Breast epithelium (tissue), 4 donors: ENCODE data around the gene CREG1. TPM values are rescaled to one million over a fixed set of nuclear protein-coding genes. Genes with fewer than 3 reads are reported as not detected.

Experiments
- DNase-seq, 2 donors: peaks; one replicate each; pipeline ENCODE4 v3.0.0-alpha.2; 2019; ENCODE audit warnings: low spot score in 2 of 2
- H3K27ac ChIP-seq, 2 donors: fragments of 200-600 bp; sonication (generic) in 1 of 2; one replicate each; pipeline ENCODE4 v1.5.1; 2016 to 2019; ENCODE audit warnings: mild to moderate bottlenecking in 1 of 2
- H3K27me3 ChIP-seq, 2 donors: fragments of 200-600 bp; sonication (generic) in 1 of 2; one replicate each; pipeline versions ENCODE4 v1.5.1 to v1.6.0; 2017 to 2019; ENCODE audit warnings: control low read depth in 1 of 2, mild to moderate bottlenecking in 1 of 2
- H3K36me3 ChIP-seq: fragments of 200-600 bp; one replicate; pipeline ENCODE4 v1.5.1; 2019
- H3K4me1 ChIP-seq, 2 donors: fragments of 200-600 bp; sonication (generic); one replicate each; pipeline ENCODE4 v1.5.1; 2016 to 2019; ENCODE audit warnings: control low read depth in 1 of 2
- H3K4me3 ChIP-seq, 3 donors: fragments of 200-600 bp; sonication (generic); 1 replicate in 2 of 3; 2 replicates in 1 of 3; pipeline ENCODE4 v1.5.1; 2016 to 2019; ENCODE audit warnings: mild to moderate bottlenecking in 3 of 3, moderate library complexity in 2 of 3
- H3K9me3 ChIP-seq, 2 donors: fragments of 200-600 bp; sonication (generic) in 1 of 2; one replicate each; pipeline ENCODE4 v1.5.1; 2016 to 2019; ENCODE audit warnings: control low read depth in 1 of 2
- POLR2A ChIP-seq: fragments of 450-650 bp; IDR thresholded peaks from one replicate; pipeline ENCODE4 v1.6.1; 2016; ENCODE audit warnings: antibody characterized with exemption, mild to moderate bottlenecking, moderate library complexity
- POLR2AphosphoS5 ChIP-seq, 3 donors: sonication (generic); formaldehyde crosslinking; IDR thresholded peaks; one replicate each; pipeline ENCODE4 v1.6.1; 2017; ENCODE audit warnings: antibody characterized with exemption in 3 of 3
- intact Hi-C: fragments of 100-400 bp; cut with DNase I; formaldehyde crosslinking; loops from one replicate; pipeline ENCODE4 v1.15.1; 2023; ENCODE audit warnings: low total_unique reads
- total RNA-seq, 3 donors: library from RNA; depleted of rRNA; stranded (reverse); fragments of >200 nt; gene quantifications; one replicate each; pipeline ENCODE4 v1.1.0, GENCODE V29; 2016
- TF ChIP-seq, protein P1 (sequence below), 3 donors: fragments of 450-650 bp; IDR thresholded peaks; one replicate each; pipeline ENCODE4 v1.5.1; 2016 to 2017; ENCODE audit warnings: antibody characterized with exemption in 3 of 3, mild to moderate bottlenecking in 3 of 3, moderate library complexity in 3 of 3

The CREG1 gene
- 100 to 1,000 TPM; 156 to 444 (median 190) TPM for total RNA-seq

DNA sequence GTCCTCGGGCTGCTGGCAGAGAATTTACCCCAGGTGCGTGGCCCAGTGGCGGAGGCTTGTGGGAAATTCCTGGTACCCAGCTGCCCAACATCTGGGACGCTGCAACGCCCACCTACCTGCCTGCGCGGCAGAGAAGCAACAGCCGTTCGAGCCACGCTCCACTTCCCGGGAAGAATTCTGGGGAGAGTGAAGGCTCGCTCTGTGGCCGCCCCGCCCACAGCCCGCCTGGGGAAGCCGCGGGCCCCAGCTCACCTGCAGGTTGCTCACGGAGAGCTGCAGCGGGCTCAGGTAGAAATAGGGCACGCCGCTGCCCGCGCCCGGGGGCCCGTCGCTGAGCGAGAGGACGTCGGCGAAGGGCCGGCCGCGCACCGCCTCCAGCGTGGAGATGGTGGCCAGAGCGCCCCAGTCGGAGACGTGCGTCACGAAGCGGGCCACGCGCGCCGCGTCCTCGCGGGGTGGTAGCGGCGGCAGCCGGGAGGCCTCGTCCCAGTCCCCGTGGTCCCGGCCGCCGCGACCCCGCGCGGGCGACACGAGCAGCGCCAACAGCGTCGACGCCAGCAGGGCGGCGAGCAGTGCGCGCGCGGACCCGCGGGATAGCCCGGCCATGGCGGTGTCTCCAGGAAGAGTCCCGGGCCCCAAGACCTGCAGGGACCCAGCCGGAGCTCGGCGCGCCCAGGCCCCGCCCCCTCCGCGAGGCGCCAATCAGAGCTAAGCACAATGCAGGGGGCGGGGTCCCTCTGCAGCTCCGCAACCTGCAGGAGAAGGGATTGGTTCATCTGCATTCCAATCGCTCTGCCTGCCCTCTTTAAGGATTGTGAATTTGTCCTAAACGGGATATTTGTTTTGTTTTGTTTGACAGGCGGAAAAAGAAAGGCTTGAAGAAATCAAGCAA, at the start of gene CREG1:
Gene CREG1 (minus strand): TSS at position 627 of the 892 bp plus-strand sequence.
- peak; percentile 94 to 95 for DNase-seq
- TF ChIP-seq POLR2AphosphoS5 (IDR thresholded peaks at IDR 0.05), result peak in 2 of 3 donors; percentile 68 to 81
- TF ChIP-seq, protein P1, sequence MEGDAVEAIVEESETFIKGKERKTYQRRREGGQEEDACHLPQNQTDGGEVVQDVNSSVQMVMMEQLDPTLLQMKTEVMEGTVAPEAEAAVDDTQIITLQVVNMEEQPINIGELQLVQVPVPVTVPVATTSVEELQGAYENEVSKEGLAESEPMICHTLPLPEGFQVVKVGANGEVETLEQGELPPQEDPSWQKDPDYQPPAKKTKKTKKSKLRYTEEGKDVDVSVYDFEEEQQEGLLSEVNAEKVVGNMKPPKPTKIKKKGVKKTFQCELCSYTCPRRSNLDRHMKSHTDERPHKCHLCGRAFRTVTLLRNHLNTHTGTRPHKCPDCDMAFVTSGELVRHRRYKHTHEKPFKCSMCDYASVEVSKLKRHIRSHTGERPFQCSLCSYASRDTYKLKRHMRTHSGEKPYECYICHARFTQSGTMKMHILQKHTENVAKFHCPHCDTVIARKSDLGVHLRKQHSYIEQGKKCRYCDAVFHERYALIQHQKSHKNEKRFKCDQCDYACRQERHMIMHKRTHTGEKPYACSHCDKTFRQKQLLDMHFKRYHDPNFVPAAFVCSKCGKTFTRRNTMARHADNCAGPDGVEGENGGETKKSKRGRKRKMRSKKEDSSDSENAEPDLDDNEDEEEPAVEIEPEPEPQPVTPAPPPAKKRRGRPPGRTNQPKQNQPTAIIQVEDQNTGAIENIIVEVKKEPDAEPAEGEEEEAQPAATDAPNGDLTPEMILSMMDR (IDR thresholded peaks at IDR 0.05), result no peak
- no peaks in the 10 kb centered on the region for H3K27me3 ChIP-seq
- H3K36me3 ChIP-seq, result no peaks in the 10 kb centered on the region
- H3K4me3 ChIP-seq, result peak within 1 kb of the TSS; percentile 75 to 89 (median 82)
- intact Hi-C loops, result no loop called here
- no peaks in the 10 kb centered on the region for H3K9me3 ChIP-seq
- H3K27ac ChIP-seq, result peak within 1 kb of the TSS; percentile 85 to 92
- no peaks in the 10 kb centered on the region for H3K4me1 ChIP-seq

DNA sequence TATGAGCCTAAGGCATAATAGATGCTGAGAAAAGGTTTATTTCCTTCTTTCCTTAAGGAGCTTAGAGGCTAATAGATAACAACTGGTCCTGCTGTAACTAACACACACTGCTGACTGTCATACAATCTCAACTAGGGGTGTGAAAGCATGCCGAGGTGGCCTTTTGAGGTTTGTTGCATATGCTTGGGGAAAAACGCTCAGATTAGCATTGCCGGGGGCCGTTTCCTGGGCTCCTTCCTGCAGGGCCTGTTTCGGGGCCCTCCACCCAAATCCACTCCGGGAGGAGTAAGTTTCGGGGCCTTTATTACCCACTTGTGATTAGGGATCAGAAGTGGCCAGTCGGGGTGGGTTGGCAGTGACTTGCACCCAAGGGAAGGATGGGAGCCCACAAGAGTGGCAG, 49.3 kb upstream of the CREG1 start:
- TF ChIP-seq POLR2A (no peak), POLR2AphosphoS5 (IDR thresholded peaks at IDR 0.05) (no peak)
- TF ChIP-seq, protein P1 (IDR thresholded peaks at IDR 0.05), result no peak
- no peaks in the 10 kb centered on the region for H3K36me3 ChIP-seq
- peaks cover 12 to 14% of the 10 kb centered on the region in 2 donors for H3K9me3 ChIP-seq
- H3K4me3 ChIP-seq, result no peak overlapping the region
- peaks cover 7 to 9% of the 10 kb centered on the region in 2 donors for H3K4me1 ChIP-seq
- peak overlapping the region; percentile 69 to 80 for H3K27ac ChIP-seq
- intact Hi-C loops, result loop anchor here (5.0 kb wide), 1 partner anchor 84 kb away; no protein-coding TSS in a partner anchor
- DNase-seq, result no peak
- H3K27me3 ChIP-seq, result no peaks in the 10 kb centered on the region

DNA sequence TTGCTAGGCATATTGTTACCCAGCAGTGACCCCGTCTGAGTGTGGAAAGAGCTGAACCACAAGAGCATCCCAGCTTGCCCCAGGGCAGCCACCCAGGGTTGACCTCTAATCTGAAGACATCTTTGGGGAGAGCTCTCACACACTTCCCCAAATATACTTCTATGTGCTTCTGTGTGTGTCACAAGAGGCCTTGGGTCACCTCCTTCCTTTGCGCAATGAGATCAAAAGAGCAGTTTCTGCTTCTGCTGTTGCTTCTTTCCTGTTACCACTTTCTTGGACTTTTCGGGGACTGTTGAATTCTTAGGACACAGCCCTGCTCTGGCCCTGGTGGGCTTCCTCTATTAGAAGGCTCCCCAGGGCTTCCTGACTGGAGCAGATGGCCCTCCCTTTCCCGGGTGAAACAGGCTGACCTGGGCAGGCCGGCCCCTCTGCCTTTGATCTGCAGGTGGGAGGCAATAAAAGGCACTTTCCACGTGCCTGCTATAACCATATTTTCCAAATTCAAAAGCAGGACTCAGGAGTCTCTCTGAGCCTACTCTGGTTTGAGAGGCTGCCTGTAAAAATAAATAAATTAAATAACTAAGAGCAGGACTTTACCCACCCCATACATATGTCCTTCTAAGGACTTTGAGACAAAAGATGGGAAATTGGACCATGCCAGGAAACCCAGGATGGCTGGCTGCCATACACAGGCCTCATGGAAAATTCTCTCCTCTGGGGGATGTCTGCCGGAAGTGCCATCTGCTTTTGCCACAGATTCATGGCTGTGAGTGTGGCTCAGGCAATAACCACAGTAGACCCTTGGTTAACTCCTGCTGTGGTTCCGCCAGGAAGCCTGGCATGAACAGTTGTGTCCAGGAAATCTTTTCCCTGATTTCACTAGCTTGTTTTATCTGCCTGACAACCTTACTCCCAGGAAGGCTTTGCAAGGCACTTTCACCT, 48.2 kb upstream of the CREG1 start:
- TF ChIP-seq POLR2AphosphoS5 (IDR thresholded peaks at IDR 0.05) (peak in 2 of 3 donors; percentile 23 to 31), POLR2A (no peak)
- TF ChIP-seq, protein P1 (IDR thresholded peaks at IDR 0.05), result no peak
- Histone ChIP-seq H3K36me3 (no peaks in the 10 kb centered on the region), H3K27me3 (no peaks in the 10 kb centered on the region), H3K4me1 (peaks cover 7 to 9% of the 10 kb centered on the region in 2 donors), H3K27ac (peak overlapping the region; percentile 69 to 80), H3K9me3 (peaks cover under 1 to 3% of the 10 kb centered on the region in 2 donors), H3K4me3 (no peak overlapping the region)
- DNase-seq, result peak in 1 of 2 donors; percentile 63
- intact Hi-C loops, result loop anchor here (5.0 kb wide), 1 partner anchor 86 kb away; no protein-coding TSS in a partner anchor

DNA sequence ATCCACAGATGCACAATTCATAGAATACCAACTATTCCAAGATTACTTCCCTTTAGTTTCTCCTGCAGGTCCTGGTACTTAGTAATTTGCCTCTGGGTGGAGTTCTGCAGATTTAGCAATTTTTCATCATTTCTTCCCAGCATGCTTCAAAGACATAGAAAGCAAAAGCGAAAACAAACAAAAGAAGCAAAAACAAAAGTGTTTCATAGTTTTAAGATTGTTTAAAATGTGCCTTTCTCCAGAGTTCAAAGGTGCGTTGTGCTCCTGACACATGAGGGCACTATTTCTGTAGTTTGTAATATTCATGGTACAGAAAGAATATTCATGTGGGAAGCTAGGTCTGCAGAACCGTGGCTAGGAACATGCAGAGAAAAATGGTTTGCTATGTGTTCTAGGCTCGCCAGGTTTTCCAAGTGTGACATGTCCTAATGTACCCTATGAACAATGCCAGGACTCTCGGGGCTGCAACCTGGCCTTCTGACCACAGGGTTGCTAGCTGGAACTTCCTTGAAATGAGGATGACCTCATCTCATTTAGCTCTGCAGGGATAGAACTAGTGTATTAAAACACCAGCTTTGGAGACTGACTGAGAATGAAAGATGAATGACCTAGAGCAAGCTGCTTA, 46.5 kb upstream of the CREG1 start:
- intact Hi-C loops, result loop anchor here (5.0 kb wide), 1 partner anchor 87 kb away; no protein-coding TSS in a partner anchor
- TF ChIP-seq, protein P1 (IDR thresholded peaks at IDR 0.05), result peak in 2 of 3 donors; percentile 41 to 53
- TF ChIP-seq POLR2A, result no peak
- TF ChIP-seq POLR2AphosphoS5 (IDR thresholded peaks at IDR 0.05), result peak in 1 of 3 donors; percentile 16
- DNase-seq, result peak in 1 of 2 donors; percentile 73
- no peaks in the 10 kb centered on the region for H3K27me3 ChIP-seq
- H3K36me3 ChIP-seq, result no peaks in the 10 kb centered on the region
- peaks cover 7 to 9% of the 10 kb centered on the region in 2 donors for H3K4me1 ChIP-seq
- no peak overlapping the region for H3K4me3 ChIP-seq
- no peaks in the 10 kb centered on the region for H3K9me3 ChIP-seq
- no peak overlapping the region for H3K27ac ChIP-seq
